K562 (cell line): Measurements from ENCODE around the gene PTPRO. TPM values are rescaled to one million over a fixed set of nuclear protein-coding genes. Genes with fewer than 3 reads are reported as not detected.

ENCODE experiments used
- ATAC-seq: fragments of 200-7000 bp; cut with Tn5 transposase; 3 replicates; pipeline ENCODE4 v1.9.1; 2020; ENCODE audit warnings: moderate library complexity
- BruUV-seq: library from RNA; stranded (reverse); fragments of 400-500 nt; replicated peaks from 2 replicates; lab custom pipeline; 2021; lab: Mats Ljungman, UMichigan
- CTCF ChIA-PET: fragments of 300-600 bp; formaldehyde crosslinking; extraction: SDS; loops from one replicate; lab custom pipeline; 2021; ENCODE audit warnings: low intra/inter-chr PET ratio; lab: Yijun Ruan, JAX
- POLR2A ChIA-PET: fragments of 300-600, 350-650 bp; sonication (Branson Sonifier 250); formaldehyde crosslinking; extraction: SDS; loops from one replicate; lab custom pipeline; 2021; ENCODE audit warnings: antibody characterized with exemption, inconsistent platforms; lab: Yijun Ruan, JAX
- DNase-seq, 4 experiments: peaks; one replicate each; pipeline versions ENCODE4 v3.0.0 to v3.0.0-alpha.2; 2011 to 2018; ENCODE audit warnings: low spot score in 3 of 4, mixed read lengths in 3 of 4; ENCODE audit errors: extremely low read depth in 1 of 4
- FAIRE-seq: peaks from 2 replicates; lab custom pipeline; 2011; peaks lifted over from hg19 to GRCh38; lab: Jason Lieb, UNC
- H2AFZ ChIP-seq: 2 replicates; pipeline ENCODE4 v1.6.0; 2011; ENCODE audit warnings: low read depth, low read length, control low read depth, inconsistent platforms
- H3K27ac ChIP-seq: fragments of 200-600 bp; 3 replicates; pipeline ENCODE4 v1.8.0; 2011; ENCODE audit warnings: low read depth, mild to moderate bottlenecking, control low read depth, inconsistent platforms, low read length, moderate library complexity, mixed read lengths; ENCODE audit errors: extremely low read depth
- H3K27me3 ChIP-seq, 2 experiments: fragments of 300-600 bp in 1 of 2; 2 replicates in 1 of 2; 3 replicates in 1 of 2; pipeline versions ENCODE4 v1.6.0 to v1.8.0; 2011; ENCODE audit warnings: inconsistent platforms in 2 of 2, low read length in 2 of 2, mild to moderate bottlenecking in 1 of 2, mixed read lengths in 1 of 2, moderate library complexity in 1 of 2; ENCODE audit not compliant: control insufficient read depth in 2 of 2, insufficient read depth in 2 of 2
- H3K36me3 ChIP-seq: fragments of 300-600 bp; 3 replicates; pipeline ENCODE4 v1.8.0; 2011; ENCODE audit warnings: mild to moderate bottlenecking, low read length, inconsistent platforms; ENCODE audit not compliant: control insufficient read depth, insufficient read depth
- H3K4me1 ChIP-seq, 2 experiments: fragments of 200-600 bp in 1 of 2; replicated peaks in 1 of 2; 2 replicates in 1 of 2; 3 replicates in 1 of 2; pipeline versions ENCODE4 v1.5.1 to v1.8.0; 2011; ENCODE audit warnings: inconsistent platforms in 2 of 2, low read length in 2 of 2, mild to moderate bottlenecking in 1 of 2, mixed read lengths in 1 of 2, moderate library complexity in 1 of 2; ENCODE audit not compliant: control insufficient read depth in 2 of 2, insufficient read depth in 2 of 2
- H3K4me2 ChIP-seq: 2 replicates; pipeline ENCODE4 v1.6.1; 2011; ENCODE audit warnings: low read length, control low read depth, inconsistent platforms, mixed read lengths; ENCODE audit not compliant: insufficient read depth
- H3K4me3 ChIP-seq: fragments of 200-600 bp; sonication (generic), shearing (Covaris generic); 2 replicates; pipeline ENCODE4 v1.5.1; 2016; ENCODE audit warnings: control low read depth, inconsistent platforms
- H3K79me2 ChIP-seq: fragments of 200-600 bp; 3 replicates; pipeline ENCODE4 v1.8.0; 2011; ENCODE audit warnings: low read length, inconsistent platforms; ENCODE audit not compliant: control insufficient read depth, insufficient read depth
- H3K9ac ChIP-seq, 2 experiments: 2 replicates each; pipeline versions ENCODE4 v1.6.0 to v1.6.1; 2011; ENCODE audit warnings: low read depth in 2 of 2, low read length in 2 of 2, control low read depth in 1 of 2, inconsistent platforms in 1 of 2, mild to moderate bottlenecking in 1 of 2, mixed read lengths in 1 of 2; ENCODE audit not compliant: insufficient read depth in 1 of 2
- H3K9me1 ChIP-seq: one replicate; pipeline ENCODE4 v1.6.0; 2011; ENCODE audit warnings: inconsistent platforms, mild to moderate bottlenecking, low read length, moderate library complexity; ENCODE audit not compliant: control insufficient read depth, insufficient read depth
- H3K9me3 ChIP-seq: replicated peaks from 2 replicates; pipeline ENCODE4 v1.5.1; 2011; ENCODE audit warnings: low read depth, low read length, inconsistent platforms; ENCODE audit not compliant: control insufficient read depth, insufficient read depth
- H4K20me1 ChIP-seq: replicated peaks from 2 replicates; pipeline ENCODE4 v1.6.1; 2011; ENCODE audit warnings: low read length, inconsistent platforms, mixed read lengths; ENCODE audit not compliant: control insufficient read depth, insufficient read depth
- GABPB2 ChIP-seq: fragments of 250-450 bp; sonication (Bioruptor Pico); conservative IDR thresholded peaks from 2 replicates; pipeline ENCODE4 v1.5.1; 2021; ENCODE audit warnings: mild to moderate bottlenecking
- HDAC2 ChIP-seq: fragments of 450-650 bp; IDR thresholded peaks from 2 replicates; pipeline ENCODE4 v1.6.1; 2016; ENCODE audit warnings: mild to moderate bottlenecking
- NONO ChIP-seq, 2 experiments: fragments of 200-400 bp in 1 of 2; fragments of 450-650 bp in 1 of 2; formaldehyde crosslinking in 1 of 2; IDR thresholded peaks; 2 replicates each; pipeline ENCODE4 v1.6.1; 2017; ENCODE audit warnings: low read depth in 2 of 2, mild to moderate bottlenecking in 2 of 2, moderate library complexity in 2 of 2, low read length in 1 of 2
- PYGO2 ChIP-seq: fragments of 450-650 bp; IDR thresholded peaks from 2 replicates; pipeline ENCODE4 v1.6.1; 2016; ENCODE audit warnings: mild to moderate bottlenecking, missing genetic modification characterization, moderate library complexity, missing compliant biosample characterization
- TRIM25 ChIP-seq: fragments of 450-650 bp; IDR thresholded peaks from 2 replicates; pipeline ENCODE4 v1.7.0; 2016; ENCODE audit warnings: borderline replicate concordance
- ZNF232 ChIP-seq: sonication (generic); formaldehyde crosslinking; IDR thresholded peaks from 2 replicates; pipeline ENCODE4 v1.8.0; 2022; ENCODE audit warnings: mild to moderate bottlenecking, missing genetic modification reagents
- ZNF407 ChIP-seq: fragments of 450-650 bp; IDR thresholded peaks from 2 replicates; pipeline ENCODE4 v1.6.1; 2016; ENCODE audit warnings: low read depth
- in situ Hi-C: fragments of 300-500 bp; cut with MboI; formaldehyde crosslinking; loops from 4 replicates; pipeline ENCODE4 v1.15.0; 2018; ENCODE audit warnings: inconsistent platforms, mixed read lengths
- intact Hi-C: fragments of 100-400 bp; cut with micrococcal nuclease; formaldehyde crosslinking; loops from 2 replicates; pipeline ENCODE4 v1.14.2; 2022
- polyA plus RNA-seq, 8 experiments: library from polyadenylated mRNA; depleted of rRNA in 4 of 8; stranded (reverse) in 5 of 8; unstranded in 3 of 8; fragments of >200 nt; fragmentation: Nextera tagmentation in 2 of 8; fragmentation: Illumina TruSeq in 1 of 8; extraction: Ambion mirVana in 2 of 8; extraction: Trizol in 1 of 8; gene quantifications; 2 replicates each; pipeline versions ENCODE4 v1.2.1 to v1.2.3, GENCODE V29; 2011 to 2014; ENCODE audit warnings: inconsistent platforms in 1 of 8, missing spikeins in 1 of 8
- total RNA-seq, 7 experiments: library from RNA; depleted of rRNA in 6 of 7; stranded (reverse); fragments of >200 nt in 6 of 7; fragmentation: Illumina TruSeq in 2 of 7; extraction: Trizol in 2 of 7; gene quantifications; 2 replicates each; pipeline versions ENCODE4 v1.2.1 to v1.2.3, GENCODE V29; 2011 to 2021; ENCODE audit warnings: low replicate concordance in 1 of 7

PTPRO gene
- total and polyA plus RNA-seq, 9 of the 15 experiments (the other 6 are each of a cell fraction or from before 2014, with no cell fraction given): 0.22 TPM; not detected in 8

DNA sequence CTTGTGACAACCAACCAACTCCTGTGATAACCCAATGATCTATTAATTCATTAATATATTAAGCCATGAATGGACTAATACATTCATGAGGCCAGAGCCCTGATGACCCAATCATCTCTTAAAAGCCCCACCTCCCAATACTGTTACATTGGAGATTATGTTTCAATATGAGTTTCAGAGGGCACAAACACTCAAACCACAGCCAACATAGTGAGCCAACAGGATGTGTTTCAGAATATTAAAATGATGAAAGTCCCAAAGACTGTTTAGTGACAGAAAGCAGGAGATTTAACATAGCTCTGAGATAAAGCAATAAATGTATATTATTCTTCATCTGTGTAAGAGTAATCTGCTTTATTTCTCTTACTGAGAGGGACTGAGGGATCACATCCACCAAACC, 71.7 kb downstream of the PTPRO start:
- CTCF ChIA-PET: no interaction called here
- POLR2A ChIA-PET: no interaction called here
- Histone ChIP-seq H3K4me2 (no peak overlapping the region), H3K9me1 (no peaks in the 10 kb centered on the region), H3K36me3 (no peaks in the 10 kb centered on the region), H3K79me2 (no peaks in the 10 kb centered on the region), H3K27me3 (no peaks in the 10 kb centered on the region), H3K4me1 (no peaks in the 10 kb centered on the region), H3K27ac (no peak overlapping the region), H3K9ac (no peak overlapping the region), H3K4me3 (no peak overlapping the region), H2AFZ (no peak overlapping the region), H3K9me3 (no peaks in the 10 kb centered on the region), H4K20me1 (no peaks in the 10 kb centered on the region)
- no peak for DNase-seq
- BruUV-seq: no TSS peak
- no peak for ATAC-seq
- in situ Hi-C loops: no loop called here
- intact Hi-C loops: no loop called here
- FAIRE-seq: no peak
- TF ChIP-seq NONO (IDR thresholded peaks at IDR 0.05; ENCODE audit: low read depth in 2 of 2, low read length in 1 of 2) (no peak), PYGO2 (no peak), GABPB2 (CRISPR knock-in tag) (no peak), ZNF232 (no peak), TRIM25 (no peak), ZNF407 (no peak), HDAC2 (no peak)
